Mesodermal cell (in vitro differentiated cells): ENCODE measurements around the gene MICALL1. TPM values are rescaled to one million over a fixed set of nuclear protein-coding genes. Genes with fewer than 3 reads are reported as not detected.

ENCODE experiments used
- H3K27ac ChIP-seq: 2 replicates; pipeline ENCODE4 v1.7.0; 2013; ENCODE audit warnings: mild to moderate bottlenecking, low read depth, low read length, moderate library complexity; ENCODE audit not compliant: severe bottlenecking
- H3K36me3 ChIP-seq: 2 replicates; pipeline ENCODE4 v1.7.1; 2013; ENCODE audit warnings: mild to moderate bottlenecking, low read length, moderate library complexity; ENCODE audit not compliant: control insufficient read depth, insufficient read depth
- H3K4me1 ChIP-seq: one replicate; pipeline ENCODE4 v1.7.1; 2013; ENCODE audit warnings: mild to moderate bottlenecking, low read length; ENCODE audit not compliant: insufficient read depth, control insufficient read depth, poor library complexity, severe bottlenecking
- H3K4me3 ChIP-seq: 2 replicates; pipeline ENCODE4 v1.7.0; 2013; ENCODE audit warnings: low read length, control low read depth, mild to moderate bottlenecking; ENCODE audit not compliant: insufficient read depth, poor library complexity, severe bottlenecking; ENCODE audit errors: extremely low read depth
- H3K9me3 ChIP-seq: 2 replicates; pipeline ENCODE4 v1.7.1; 2013; ENCODE audit warnings: mild to moderate bottlenecking, low read length, moderate library complexity; ENCODE audit not compliant: control insufficient read depth
- WGBS, 2 experiments: methylation state at CpG; one replicate each; pipeline ENCODE4 v1.1.5; 2013; ENCODE audit warnings: missing lambda C conversion rate in 2 of 2; ENCODE audit not compliant: insufficient coverage in 2 of 2; 5-methylcytosine and 5-hydroxymethylcytosine counted together
- polyA plus RNA-seq, 2 experiments: library from polyadenylated mRNA; stranded (reverse); fragments of 50-300 nt; gene quantifications; one replicate each; pipeline ENCODE4 v1.2.3, GENCODE V29; 2013

MICALL1 gene
- polyA plus RNA-seq (2013, experiment 1 of 2) = 49.6 TPM
- 41.5 TPM for polyA plus RNA-seq (2013, experiment 2 of 2)

- H3K36me3 ChIP-seq = peaks cover 26% of the 10 kb centered on the region
- 4 to 5% methylated on average over 77 to 83 of the region's 90 CpGs for WGBS, 2 experiments
- no peaks in the 10 kb centered on the region for H3K9me3 ChIP-seq
- H3K27ac ChIP-seq = peak within 1 kb of the TSS; percentile 99
- peaks cover 27% of the 10 kb centered on the region for H3K4me1 ChIP-seq
- peak within 1 kb of the TSS; percentile 63 for H3K4me3 ChIP-seq
Measured at GRCh38 chr22:37905534-37906363, at the start of gene MICALL1. Gene MICALL1 (plus strand): TSS chr22:37906297. CDS start chr22:37906423, 126 bp downstream.

GRCh38 chr22:37860796-37861421, 45.2 kb upstream of the MICALL1 start:
- H3K36me3 ChIP-seq = peaks cover 98% of the 10 kb centered on the region
- 95 to 100% methylated on average over 2 to 3 of the region's 7 CpGs for WGBS, 2 experiments
- no peak overlapping the region for H3K4me3 ChIP-seq
- no peak overlapping the region for H3K27ac ChIP-seq
- peaks cover 28% of the 10 kb centered on the region for H3K4me1 ChIP-seq
- H3K9me3 ChIP-seq = no peaks in the 10 kb centered on the region

- Histone ChIP-seq H3K4me3 (no peak overlapping the region), H3K27ac (peak overlapping the region; percentile 24), H3K36me3 (peaks cover 98% of the 10 kb centered on the region), H3K9me3 (no peaks in the 10 kb centered on the region), H3K4me1 (peaks cover 28% of the 10 kb centered on the region)
- 95 to 97% methylated on average over 5 of the region's 7 CpGs for WGBS, 2 experiments
Measured at GRCh38 chr22:37862570-37863325, 43.3 kb upstream of the MICALL1 start.

- Histone ChIP-seq H3K9me3 (no peaks in the 10 kb centered on the region), H3K27ac (no peak overlapping the region), H3K4me3 (no peak overlapping the region), H3K36me3 (peaks cover 98% of the 10 kb centered on the region), H3K4me1 (peaks cover 6% of the 10 kb centered on the region)
- WGBS, 2 experiments = 94 to 100% methylated on average over 4 to 5 of the region's 6 CpGs
Measured at GRCh38 chr22:37865510-37865909, 40.6 kb upstream of the MICALL1 start.

- peaks cover 97% of the 10 kb centered on the region for H3K36me3 ChIP-seq
- no peak overlapping the region for H3K4me3 ChIP-seq
- no peak overlapping the region for H3K27ac ChIP-seq
- 89 to 98% methylated on average over 5 to 6 of the region's 7 CpGs for WGBS, 2 experiments
- no peaks in the 10 kb centered on the region for H3K4me1 ChIP-seq
- H3K9me3 ChIP-seq = no peaks in the 10 kb centered on the region
Measured at GRCh38 chr22:37870273-37870672, 35.8 kb upstream of the MICALL1 start.

- no peaks in the 10 kb centered on the region for H3K9me3 ChIP-seq
- H3K27ac ChIP-seq = no peak overlapping the region
- H3K4me3 ChIP-seq = no peak overlapping the region
- WGBS, 2 experiments = 96 to 100% methylated on average over 3 to 4 of the region's 6 CpGs
- H3K4me1 ChIP-seq = no peaks in the 10 kb centered on the region
- H3K36me3 ChIP-seq = peaks cover 79% of the 10 kb centered on the region
Measured at GRCh38 chr22:37880668-37881440, 25.2 kb upstream of the MICALL1 start.

- H3K27ac ChIP-seq = no peak overlapping the region
- H3K4me3 ChIP-seq = no peak overlapping the region
- 93 to 100% methylated on average over 3 to 4 of the region's 6 CpGs for WGBS, 2 experiments
- H3K9me3 ChIP-seq = no peaks in the 10 kb centered on the region
- peaks cover 24% of the 10 kb centered on the region for H3K4me1 ChIP-seq
- H3K36me3 ChIP-seq = peaks cover 73% of the 10 kb centered on the region
Measured at GRCh38 chr22:37884420-37884819, 21.7 kb upstream of the MICALL1 start.

- WGBS, 2 experiments = 17 to 60% methylated on average over 1 of the region's 6 CpGs
- peaks cover 76% of the 10 kb centered on the region for H3K36me3 ChIP-seq
- peaks cover 24% of the 10 kb centered on the region for H3K4me1 ChIP-seq
- no peaks in the 10 kb centered on the region for H3K9me3 ChIP-seq
- H3K27ac ChIP-seq = peak overlapping the region; percentile 67
- H3K4me3 ChIP-seq = no peak overlapping the region
Measured at GRCh38 chr22:37887584-37888378, 18.3 kb upstream of the MICALL1 start.

- Histone ChIP-seq H3K36me3 (peaks cover 51% of the 10 kb centered on the region), H3K27ac (no peak overlapping the region), H3K4me1 (peaks cover 47% of the 10 kb centered on the region), H3K9me3 (no peaks in the 10 kb centered on the region), H3K4me3 (no peak overlapping the region)
- 94 to 97% methylated on average over 3 of the region's 3 CpGs for WGBS, 2 experiments
Measured at GRCh38 chr22:37891926-37892325, 14.2 kb upstream of the MICALL1 start.
